ENCODE results near the gene RNF175. TPM values are rescaled to one million over a fixed set of nuclear protein-coding genes. Genes with fewer than 3 reads are reported as not detected.

Gene RNF175
- total RNA-seq, 1 donor from 2014 or later = 2.2 TPM

- intact Hi-C loops (cut with DNase I) = no loop called here
- Histone ChIP-seq H3K27me3 (no peaks in the 10 kb centered on the region), H3K4me1 (peaks cover 4% of the 10 kb centered on the region), H3K4me3 (no peak overlapping the region), H3K9me3 (no peaks in the 10 kb centered on the region), H3K36me3 (no peaks in the 10 kb centered on the region), H3K27ac (no peak overlapping the region)
- no peak for DNase-seq (ENCODE audit: extremely low spot score in 2 of 2)
- TF ChIP-seq POLR2A (IDR thresholded peaks at IDR 0.05) (no peak), POLR2AphosphoS5 (IDR thresholded peaks at IDR 0.05; ENCODE audit: insufficient read depth in 1 of 2, low read depth in 1 of 2) (peak in 1 of 2 donors; percentile 89)
These were observed 98.5 kb downstream of the RNF175 start for GRCh38 chr4:153661215-153661822.

Other genes starting within 250 kb of the RNF175 start
- 14.5 TPM for gene TLR2, start 75.7 kb downstream of the RNF175 start, total RNA-seq
- 49.8 TPM for gene SFRP2, start 29.1 kb upstream of the RNF175 start, total RNA-seq